ENCODE measurements around the gene HSPA1A. TPM values are rescaled to one million over a fixed set of nuclear protein-coding genes. Genes with fewer than 3 reads are reported as not detected.

The HSPA1A gene
- polyA plus RNA-seq, 1 experiment: 46.6 TPM

DNA sequence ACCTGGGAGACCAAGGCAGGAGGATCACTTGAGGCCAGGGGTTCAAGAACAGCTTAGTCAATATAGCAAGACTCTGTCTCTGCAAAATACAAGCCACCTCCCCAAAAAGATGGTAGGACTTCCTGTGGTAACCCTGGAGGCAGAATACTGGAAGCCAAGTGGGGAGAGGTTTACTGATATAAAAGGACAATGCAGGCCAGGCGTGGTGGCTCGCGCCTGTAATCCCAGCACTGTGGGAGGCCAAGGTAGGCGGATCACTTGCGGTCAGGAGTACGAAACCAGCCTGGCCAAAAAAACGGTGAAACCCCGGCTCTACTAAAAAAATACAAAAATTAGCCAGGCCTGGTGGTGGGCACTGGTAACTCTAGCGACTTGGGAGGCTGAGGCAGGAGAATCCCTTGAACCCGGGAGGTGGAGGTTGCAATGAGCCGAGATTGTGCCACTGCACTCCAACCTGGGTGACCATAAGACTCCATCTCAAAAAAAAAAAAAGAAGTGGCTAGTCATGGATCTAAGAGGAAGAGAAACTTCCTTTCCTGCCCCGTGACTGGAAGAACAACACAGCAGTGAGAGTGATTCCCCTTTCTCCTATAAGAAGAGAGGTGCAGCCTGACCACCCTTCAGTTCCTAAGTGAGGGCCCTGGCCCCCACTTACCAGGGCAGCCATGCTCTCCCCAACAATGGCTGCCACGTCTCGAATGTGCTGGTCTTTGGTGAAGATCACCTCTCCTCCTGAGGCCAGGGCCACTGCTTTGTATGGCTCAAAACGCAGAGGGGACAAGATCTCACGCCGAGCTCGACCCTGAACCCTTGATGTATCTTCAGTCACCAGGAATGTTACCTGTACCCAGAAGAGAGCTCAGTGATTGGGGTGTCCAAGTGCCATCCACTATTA lies 46.7 kb upstream of the HSPA1A start:
- H3K27ac ChIP-seq (ENCODE audit: low read depth, low read length): no peak overlapping the region
- TF ChIP-seq, protein P1, sequence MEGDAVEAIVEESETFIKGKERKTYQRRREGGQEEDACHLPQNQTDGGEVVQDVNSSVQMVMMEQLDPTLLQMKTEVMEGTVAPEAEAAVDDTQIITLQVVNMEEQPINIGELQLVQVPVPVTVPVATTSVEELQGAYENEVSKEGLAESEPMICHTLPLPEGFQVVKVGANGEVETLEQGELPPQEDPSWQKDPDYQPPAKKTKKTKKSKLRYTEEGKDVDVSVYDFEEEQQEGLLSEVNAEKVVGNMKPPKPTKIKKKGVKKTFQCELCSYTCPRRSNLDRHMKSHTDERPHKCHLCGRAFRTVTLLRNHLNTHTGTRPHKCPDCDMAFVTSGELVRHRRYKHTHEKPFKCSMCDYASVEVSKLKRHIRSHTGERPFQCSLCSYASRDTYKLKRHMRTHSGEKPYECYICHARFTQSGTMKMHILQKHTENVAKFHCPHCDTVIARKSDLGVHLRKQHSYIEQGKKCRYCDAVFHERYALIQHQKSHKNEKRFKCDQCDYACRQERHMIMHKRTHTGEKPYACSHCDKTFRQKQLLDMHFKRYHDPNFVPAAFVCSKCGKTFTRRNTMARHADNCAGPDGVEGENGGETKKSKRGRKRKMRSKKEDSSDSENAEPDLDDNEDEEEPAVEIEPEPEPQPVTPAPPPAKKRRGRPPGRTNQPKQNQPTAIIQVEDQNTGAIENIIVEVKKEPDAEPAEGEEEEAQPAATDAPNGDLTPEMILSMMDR (IDR thresholded peaks at IDR 0.05; ENCODE audit: low read depth, low read length): no peak
- DNase-seq (ENCODE audit: low read depth, low spot score): no peak
- H3K27me3 ChIP-seq (ENCODE audit: control insufficient read depth, insufficient read depth, low read length): no peaks in the 10 kb centered on the region
- POLR2A ChIA-PET: interaction anchor here (0.5 to 1.4 kb wide), 2 partner anchors 59 to 94 kb away, joined by 3 read pairs; partner anchors contain the start of gene HSPA1B
- H3K9me3 ChIP-seq (ENCODE audit: control insufficient read depth, insufficient read depth, low read length): no peaks in the 10 kb centered on the region; the same call in 1 of the 2 replicates
- CTCF ChIA-PET: interaction anchor here (0.9 to 2.3 kb wide), 7 partner anchors 10 to 87 kb away, joined by 4 to 20 read pairs (median 7); partner anchors contain the start of genes LY6G5C and MSH5
- no peak overlapping the region for H3K4me3 ChIP-seq (ENCODE audit: low read depth, low read length)

DNA sequence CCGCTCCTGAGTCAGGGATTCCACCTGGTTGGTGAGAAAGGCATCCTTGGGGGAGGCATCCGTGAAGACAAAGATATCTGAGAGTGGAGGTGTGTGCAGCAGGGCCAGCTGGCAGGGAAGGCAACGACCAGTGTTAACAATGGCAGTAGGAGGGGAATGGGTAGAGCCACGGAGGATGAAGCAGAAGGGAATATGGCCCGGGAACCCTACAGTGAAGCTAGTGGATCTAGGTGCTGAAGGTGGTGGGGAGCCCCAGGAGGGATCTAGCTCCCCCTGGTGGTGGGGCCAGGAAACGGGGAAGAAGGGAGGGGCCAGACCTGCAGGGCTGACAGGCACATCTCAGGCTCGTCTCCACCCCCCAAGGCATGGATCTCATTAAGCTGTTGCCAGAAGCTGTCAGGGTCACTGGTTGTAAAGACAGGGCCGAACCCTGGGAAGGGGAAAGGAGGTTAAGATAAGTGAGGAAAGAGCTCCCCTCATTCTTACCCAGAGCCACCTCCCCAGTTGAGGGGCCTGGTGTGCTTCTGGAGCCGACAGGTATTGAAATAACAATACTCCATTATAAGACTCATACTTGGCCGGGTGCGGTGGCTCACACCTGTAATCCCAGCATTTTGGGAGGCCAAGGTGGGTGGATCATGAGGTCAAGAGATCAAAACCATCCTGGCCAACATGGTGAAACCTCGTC lies 45.5 kb upstream of the HSPA1A start:
- POLR2A ChIA-PET: interaction anchor here (1.4 kb wide), 1 partner anchor 57 kb away, joined by 3 read pairs; the partner anchor contains the start of gene HSPA1B
- Histone ChIP-seq H3K9me3 (ENCODE audit: control insufficient read depth, insufficient read depth, low read length) (no peaks in the 10 kb centered on the region; the same call in 1 of the 2 replicates), H3K4me3 (ENCODE audit: low read depth, low read length) (no peak overlapping the region), H3K27me3 (ENCODE audit: control insufficient read depth, insufficient read depth, low read length) (no peaks in the 10 kb centered on the region), H3K27ac (ENCODE audit: low read depth, low read length) (no peak overlapping the region)
- TF ChIP-seq, protein P1 (IDR thresholded peaks at IDR 0.05; ENCODE audit: low read depth, low read length): peak; percentile 69
- CTCF ChIA-PET: interaction anchor here (0.7 to 2.3 kb wide), 26 partner anchors 9 to 89 kb away, joined by 3 to 20 read pairs (median 4); partner anchors contain the start of genes ABHD16A, HSPA1B, LSM2 and LY6G5C
- no peak for DNase-seq (ENCODE audit: low read depth, low spot score)

DNA sequence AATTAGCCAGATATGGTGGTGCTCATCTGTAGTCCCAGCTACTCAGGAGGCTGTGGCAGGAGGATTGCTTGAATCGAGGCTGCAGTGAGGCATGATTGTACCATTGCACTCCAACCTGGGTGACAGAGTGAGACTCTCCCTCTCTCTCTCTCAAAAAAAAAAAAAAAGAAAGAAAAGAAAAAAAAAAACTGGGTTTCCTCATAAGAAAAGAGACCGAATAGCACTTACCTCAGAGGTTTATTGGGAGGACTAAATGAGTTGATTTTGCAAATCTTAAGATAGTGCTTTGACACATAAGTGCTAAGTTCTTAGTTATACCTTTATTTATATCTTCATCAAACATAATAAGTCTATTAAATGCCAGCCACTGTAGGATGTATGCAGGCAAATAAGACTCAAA lies 44.5 kb upstream of the HSPA1A start:
- Histone ChIP-seq H3K9me3 (ENCODE audit: control insufficient read depth, insufficient read depth, low read length) (no peaks in the 10 kb centered on the region; the same call in 1 of the 2 replicates), H3K27me3 (ENCODE audit: control insufficient read depth, insufficient read depth, low read length) (no peaks in the 10 kb centered on the region), H3K4me3 (ENCODE audit: low read depth, low read length) (no peak overlapping the region), H3K27ac (ENCODE audit: low read depth, low read length) (no peak overlapping the region)
- POLR2A ChIA-PET: interaction anchor here (0.7 to 1.0 kb wide), 2 partner anchors 43 to 59 kb away, joined by 4 to 7 read pairs; no protein-coding TSS in a partner anchor
- TF ChIP-seq, protein P1 (IDR thresholded peaks at IDR 0.05; ENCODE audit: low read depth, low read length): no peak
- no peak for DNase-seq (ENCODE audit: low read depth, low spot score)
- CTCF ChIA-PET: interaction anchor here (0.9 to 2.3 kb wide), 7 partner anchors 19 to 90 kb away, joined by 3 to 20 read pairs (median 7); partner anchors contain the start of genes LSM2 and LY6G5C

DNA sequence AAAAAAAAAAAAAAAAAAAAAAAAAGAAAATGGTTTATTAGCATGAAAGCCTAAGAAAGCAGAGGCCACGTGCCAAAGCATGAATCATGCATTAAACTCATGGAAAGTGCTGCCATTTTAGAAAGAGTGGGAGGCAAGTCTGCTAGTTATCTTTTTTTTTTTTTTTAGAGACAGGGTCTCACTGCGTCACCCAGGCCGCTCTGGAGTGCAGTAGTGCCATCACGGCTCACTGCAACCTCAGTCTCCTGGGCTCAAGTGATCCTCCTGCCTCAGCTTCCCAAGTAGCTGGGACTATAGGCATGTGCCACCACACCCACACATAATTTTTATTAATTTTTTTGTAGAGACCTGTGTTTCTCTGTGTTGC lies 43.4 kb upstream of the HSPA1A start:
- H3K27me3 ChIP-seq (ENCODE audit: control insufficient read depth, insufficient read depth, low read length): no peaks in the 10 kb centered on the region
- ChIA-PET POLR2A (interaction anchor here (0.7 to 1.0 kb wide), 2 partner anchors 55 to 58 kb away, joined by 4 to 7 read pairs; partner anchors contain the start of gene HSPA1B), CTCF (interaction anchor here (0.6 to 1.9 kb wide), 4 partner anchors 18 to 58 kb away, joined by 3 to 7 read pairs (median 5); no protein-coding TSS in a partner anchor)
- H3K27ac ChIP-seq (ENCODE audit: low read depth, low read length): no peak overlapping the region
- DNase-seq (ENCODE audit: low read depth, low spot score): no peak
- TF ChIP-seq, protein P1 (IDR thresholded peaks at IDR 0.05; ENCODE audit: low read depth, low read length): no peak
- no peak overlapping the region for H3K4me3 ChIP-seq (ENCODE audit: low read depth, low read length)
- no peaks in the 10 kb centered on the region for H3K9me3 ChIP-seq (ENCODE audit: control insufficient read depth, insufficient read depth, low read length)

All from AG04450 (cell line).